H1 (cell line): ENCODE measurements around the gene RPS28. TPM values are rescaled to one million over a fixed set of nuclear protein-coding genes. Genes with fewer than 3 reads are reported as not detected.
A peak's percentile ranks its signal among the peaks of the same experiment; 100 is the strongest.

Source experiments
- CTCF ChIA-PET: fragments of 300-600 bp; sonication (Branson Sonifier 250); formaldehyde crosslinking; loops from one replicate; lab custom pipeline; 2021; ENCODE audit not compliant: partially characterized antibody; lab: Charles Lee
- POLR2A ChIA-PET: fragments of 300-600 bp; sonication (Branson Sonifier 250); formaldehyde crosslinking; loops from one replicate; lab custom pipeline; 2021; ENCODE audit warnings: inconsistent platforms; ENCODE audit not compliant: partially characterized antibody; lab: Charles Lee
- DNase-seq, 2 experiments: peaks; one replicate each; pipeline versions ENCODE4 v3.0.0 to v3.0.0-alpha.2; 2010 to 2022; ENCODE audit warnings: low spot score in 2 of 2, low read depth in 1 of 2, mixed read lengths in 1 of 2
- FAIRE-seq: peaks from 2 replicates; lab custom pipeline; 2011; peaks lifted over from hg19 to GRCh38; lab: Jason Lieb, UNC
- H2AFZ ChIP-seq: 2 replicates; pipeline ENCODE4 v1.8.1; 2012; ENCODE audit warnings: low read length, inconsistent platforms
- H2AK5ac ChIP-seq: 2 replicates; pipeline ENCODE4 v1.6.1; 2013; ENCODE audit warnings: low read depth, low read length
- H2BK120ac ChIP-seq: replicated peaks from 2 replicates; pipeline ENCODE3; 2013; ENCODE audit warnings: low read depth, low read length, inconsistent platforms
- H2BK12ac ChIP-seq: 2 replicates; pipeline ENCODE4 v1.6.1; 2013; ENCODE audit warnings: low read depth, low read length
- H2BK15ac ChIP-seq: 2 replicates; pipeline ENCODE4 v1.6.1; 2013; ENCODE audit warnings: low read length
- H2BK20ac ChIP-seq: 2 replicates; pipeline ENCODE4 v1.6.1; 2013; ENCODE audit warnings: low read length
- H2BK5ac ChIP-seq: 2 replicates; pipeline ENCODE4 v1.6.1; 2013; ENCODE audit warnings: low read depth, low read length
- H3K14ac ChIP-seq: 2 replicates; pipeline ENCODE4 v1.6.1; 2013; ENCODE audit warnings: inconsistent platforms; ENCODE audit not compliant: insufficient read length
- H3K18ac ChIP-seq: 2 replicates; pipeline ENCODE4 v1.6.1; 2013; ENCODE audit warnings: low read length; ENCODE audit errors: extremely low read depth
- H3K23ac ChIP-seq: 2 replicates; pipeline ENCODE4 v1.6.1; 2013; ENCODE audit warnings: inconsistent platforms; ENCODE audit not compliant: insufficient read length
- H3K23me2 ChIP-seq: 2 replicates; pipeline ENCODE4 v1.6.1; 2013; ENCODE audit warnings: low read depth, low read length
- H3K27ac ChIP-seq: 2 replicates; pipeline ENCODE4 v1.6.1; 2011; ENCODE audit warnings: low read depth, low read length, inconsistent platforms
- H3K27me3 ChIP-seq, 4 experiments: replicated peaks in 1 of 4; 1 replicate in 1 of 4; 2 replicates in 3 of 4; pipeline versions ENCODE4 v1.6.1 to v1.8.1; 2011 to 2013; ENCODE audit warnings: low read length in 3 of 4, mild to moderate bottlenecking in 3 of 4, inconsistent platforms in 2 of 4, mixed read lengths in 2 of 4, moderate library complexity in 1 of 4; ENCODE audit not compliant: control insufficient read depth in 3 of 4, insufficient read depth in 3 of 4; ENCODE audit errors: extremely low read depth in 1 of 4
- H3K36me3 ChIP-seq, 4 experiments: 2 replicates each; pipeline versions ENCODE4 v1.6.1 to v1.8.1; 2011 to 2013; ENCODE audit warnings: mild to moderate bottlenecking in 4 of 4, low read length in 3 of 4, moderate library complexity in 2 of 4, control low read depth in 1 of 4, inconsistent platforms in 1 of 4; ENCODE audit not compliant: insufficient read depth in 4 of 4, control insufficient read depth in 2 of 4
- H3K4ac ChIP-seq: replicated peaks from 2 replicates; pipeline ENCODE3; 2013; ENCODE audit warnings: low read length, low read depth, mixed read lengths, inconsistent platforms; ENCODE audit not compliant: insufficient read length
- H3K4me1 ChIP-seq, 4 experiments: replicated peaks in 1 of 4; 1 replicate in 1 of 4; 2 replicates in 3 of 4; pipeline versions ENCODE4 v1.6.1 to v1.8.1; 2011 to 2013; ENCODE audit warnings: low read length in 3 of 4, inconsistent platforms in 2 of 4, mixed read lengths in 1 of 4; ENCODE audit not compliant: insufficient read depth in 4 of 4, control insufficient read depth in 3 of 4
- H3K4me2 ChIP-seq, 2 experiments: 2 replicates each; pipeline versions ENCODE4 v1.6.1 to v1.8.1; 2011 to 2013; ENCODE audit warnings: low read depth in 2 of 2, low read length in 2 of 2, control low read depth in 1 of 2, inconsistent platforms in 1 of 2, mild to moderate bottlenecking in 1 of 2; ENCODE audit not compliant: insufficient read depth in 1 of 2
- H3K4me3 ChIP-seq, 4 experiments: fragments of 200-600, 300-600 bp in 1 of 4; sonication (generic), shearing (Covaris generic), sonication (Bioruptor Twin) in 1 of 4; 2 replicates each; pipeline versions ENCODE4 v1.5.1 to v1.8.1; 2011 to 2016; ENCODE audit warnings: low read length in 4 of 4, low read depth in 3 of 4, control low read depth in 2 of 4, inconsistent platforms in 2 of 4, mild to moderate bottlenecking in 2 of 4, mixed read lengths in 1 of 4, moderate library complexity in 1 of 4; ENCODE audit not compliant: insufficient read depth in 2 of 4; ENCODE audit errors: extremely low read depth in 1 of 4
- H3K56ac ChIP-seq: replicated peaks from 2 replicates; pipeline ENCODE3; 2013; ENCODE audit warnings: low read depth, mild to moderate bottlenecking, mixed read lengths, low read length, inconsistent platforms; ENCODE audit not compliant: insufficient read length
- H3K79me1 ChIP-seq: 2 replicates; pipeline ENCODE4 v1.6.1; 2013; ENCODE audit warnings: low read depth, low read length, control low read depth
- H3K79me2 ChIP-seq, 2 experiments: 2 replicates each; pipeline versions ENCODE4 v1.6.1 to v1.8.1; 2012 to 2013; ENCODE audit warnings: low read length in 2 of 2, mild to moderate bottlenecking in 2 of 2, inconsistent platforms in 1 of 2; ENCODE audit not compliant: insufficient read depth in 2 of 2, control insufficient read depth in 1 of 2
- H3K9ac ChIP-seq, 4 experiments: replicated peaks in 1 of 4; 1 replicate in 1 of 4; 2 replicates in 3 of 4; pipeline versions ENCODE4 v1.6.1 to v1.8.1; 2011 to 2013; ENCODE audit warnings: low read depth in 3 of 4, low read length in 3 of 4, control low read depth in 2 of 4, mild to moderate bottlenecking in 2 of 4, moderate library complexity in 2 of 4, inconsistent platforms in 1 of 4; ENCODE audit errors: extremely low read depth in 1 of 4
- H3K9me3 ChIP-seq, 2 experiments: 2 replicates each; pipeline versions ENCODE4 v1.6.1 to v1.8.1; 2012 to 2013; ENCODE audit warnings: mild to moderate bottlenecking in 2 of 2, moderate library complexity in 2 of 2, control low read depth in 1 of 2, inconsistent platforms in 1 of 2, low read depth in 1 of 2, low read length in 1 of 2, mixed read lengths in 1 of 2; ENCODE audit not compliant: insufficient read depth in 2 of 2
- H4K20me1 ChIP-seq, 2 experiments: replicated peaks in 1 of 2; 2 replicates each; pipeline versions ENCODE3 to v1.8.1; 2011 to 2013; ENCODE audit warnings: inconsistent platforms in 2 of 2, low read length in 2 of 2, mild to moderate bottlenecking in 1 of 2; ENCODE audit not compliant: insufficient read depth in 2 of 2, control insufficient read depth in 1 of 2
- H4K5ac ChIP-seq: 2 replicates; pipeline ENCODE4 v1.6.1; 2013; ENCODE audit warnings: low read length, low read depth, mixed read lengths, inconsistent platforms; ENCODE audit not compliant: insufficient read length
- H4K8ac ChIP-seq: 2 replicates; pipeline ENCODE4 v1.8.0; 2013; ENCODE audit warnings: mild to moderate bottlenecking, moderate library complexity, low read length, inconsistent platforms; ENCODE audit not compliant: insufficient read depth; ENCODE audit errors: extremely low read depth
- H4K91ac ChIP-seq: replicated peaks from 2 replicates; pipeline ENCODE3; 2013; ENCODE audit warnings: low read length, mixed read lengths, inconsistent platforms; ENCODE audit not compliant: insufficient read length
- CHD1 ChIP-seq: IDR thresholded peaks from 2 replicates; pipeline ENCODE4 v1.6.1; 2012; ENCODE audit warnings: low read depth, low read length, improper control_type of control experiment
- CTBP2 ChIP-seq: IDR thresholded peaks from 2 replicates; pipeline ENCODE4 v1.7.0; 2011; ENCODE audit warnings: borderline replicate concordance, mild to moderate bottlenecking, moderate library complexity, mixed read lengths, low read length; ENCODE audit not compliant: insufficient read depth, insufficient read length
- EGR1 ChIP-seq: IDR thresholded peaks from 2 replicates; pipeline ENCODE4 v1.6.1; 2011; ENCODE audit warnings: low read depth, low read length, borderline replicate concordance
- EZH2 ChIP-seq: fragments of 200-600 bp; sonication (generic); IDR thresholded peaks from 2 replicates; pipeline ENCODE4 v1.7.1; 2012; ENCODE audit warnings: low read depth, mild to moderate bottlenecking, moderate library complexity, low read length, inconsistent platforms; ENCODE audit not compliant: severe bottlenecking
- HDAC2 ChIP-seq, 2 experiments: fragments of 300-600 bp in 1 of 2; sonication (generic) in 1 of 2; IDR thresholded peaks; 2 replicates each; pipeline ENCODE4 v1.6.1; 2011 to 2012; ENCODE audit warnings: low read depth in 2 of 2, low read length in 2 of 2, mild to moderate bottlenecking in 2 of 2, moderate library complexity in 2 of 2, borderline replicate concordance in 1 of 2, inconsistent platforms in 1 of 2
- PHF8 ChIP-seq: fragments of 200-600 bp; sonication (generic); conservative IDR thresholded peaks from 2 replicates; pipeline ENCODE4 v1.7.1; 2012; ENCODE audit warnings: low read depth, mild to moderate bottlenecking, inconsistent platforms, low read length, moderate library complexity
- SIX5 ChIP-seq: IDR thresholded peaks from 2 replicates; pipeline ENCODE4 v1.6.1; 2011; ENCODE audit warnings: mild to moderate bottlenecking, low read depth, low read length
- SP2 ChIP-seq: IDR thresholded peaks from 2 replicates; pipeline ENCODE4 v1.6.1; 2012; ENCODE audit warnings: mild to moderate bottlenecking, low read length, inconsistent platforms
- TEAD4 ChIP-seq: IDR thresholded peaks from 2 replicates; pipeline ENCODE4 v1.6.1; 2012; ENCODE audit warnings: low read depth, low read length, inconsistent platforms, mixed read lengths
- YY1 ChIP-seq: IDR thresholded peaks from 2 replicates; pipeline ENCODE4 v1.6.1; 2011; ENCODE audit warnings: low read depth, mild to moderate bottlenecking, low read length
- WGBS, 2 experiments: shearing (Covaris generic) in 1 of 2; methylation state at CpG; one replicate each; pipeline versions ENCODE4 v1.1.6 to v1.1.7; 2013 to 2015; ENCODE audit warnings: low lambda C conversion rate in 2 of 2, mixed read lengths in 2 of 2, inconsistent platforms in 1 of 2, low coverage in 1 of 2, missing lambda C conversion rate in 1 of 2; ENCODE audit not compliant: insufficient replicate concordance in 2 of 2, insufficient coverage in 1 of 2, insufficient read length in 1 of 2; ENCODE audit errors: extremely low coverage in 1 of 2, missing lambda C conversion rate in 1 of 2; 5-methylcytosine and 5-hydroxymethylcytosine counted together
- polyA plus RNA-seq, 7 experiments: library from polyadenylated mRNA; depleted of rRNA in 3 of 7; stranded (reverse) in 5 of 7; unstranded in 2 of 7; fragments of >200 nt in 5 of 7; fragments of 200-250 nt in 2 of 7; gene quantifications; 1 replicate in 5 of 7; 2 replicates in 1 of 7; 4 replicates in 1 of 7; pipeline versions ENCODE4 v1.2.1 to v1.2.3, GENCODE V29; 2011 to 2013; ENCODE audit warnings: missing spikeins in 2 of 7, mixed read lengths in 2 of 7
- total RNA-seq: library from RNA; stranded (reverse); fragmentation: NEBNext Ultra II Directional; extraction: Animal tissue kit (Norgen Biotek cat#: 25700); gene quantifications from 2 replicates; pipeline ENCODE4 v1.2.1, GENCODE V29; 2021
- TF ChIP-seq, protein P1 (sequence below): IDR thresholded peaks from 2 replicates; pipeline ENCODE4 v1.6.1; 2012; ENCODE audit warnings: low read length, inconsistent platforms

RPS28 gene
- total and polyA plus RNA-seq, 2 of the 8 experiments (the other 6 are each of a cell fraction or from before 2014, with no cell fraction given): 1,241 to 1,699 TPM

DNA sequence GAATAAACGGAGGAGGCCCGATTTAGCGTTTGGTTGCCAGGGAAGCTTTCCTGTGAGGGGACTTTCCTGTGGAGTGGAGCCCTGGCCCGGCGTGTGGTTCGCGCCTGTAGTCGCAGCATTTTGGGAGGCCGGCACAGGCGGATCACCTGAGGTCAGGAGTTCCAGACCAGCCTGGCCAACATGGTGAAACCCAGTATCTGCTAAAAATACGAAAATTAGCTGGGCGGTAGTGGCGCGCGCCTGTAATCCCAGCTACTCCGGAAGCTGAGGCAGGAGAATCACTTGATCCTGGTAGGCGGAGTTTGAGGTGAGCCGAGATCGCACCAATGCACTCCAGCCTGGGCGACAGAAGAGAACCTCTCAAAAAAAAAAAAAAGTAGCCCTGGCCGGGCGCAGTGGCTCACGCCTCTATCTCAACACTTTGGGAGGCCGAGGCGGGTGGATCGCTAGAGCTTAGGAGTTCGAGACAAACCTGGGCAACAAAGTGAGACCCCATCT, 14.8 kb downstream of the RPS28 start:
- Histone ChIP-seq H3K79me2 (no peaks in the 10 kb centered on the region), H3K9ac (no peak overlapping the region), H2BK120ac (no peak overlapping the region), H3K23ac (no peak overlapping the region), H2AFZ (no peak overlapping the region), H3K18ac (no peak overlapping the region), H3K4me2 (peak overlapping the region in 1 of 2 experiments; percentile 81; a peak in 2 of 4 replicates), H4K20me1 (peaks cover 0 to 2% of the 10 kb centered on the region in 2 experiments), H2BK5ac (no peak overlapping the region), H2BK15ac (no peak overlapping the region), H3K4me3 (peak overlapping the region in 1 of 4 experiments; percentile 56; a peak in 1 of 8 replicates), H2BK20ac (no peak overlapping the region), H3K9me3 (no peaks in the 10 kb centered on the region), H3K36me3 (0 out of 8 replicates have a peak, but pooled peaks cover 0 to 4% (median 0%) of the 10 kb centered on the region in 4 experiments), H3K79me1 (no peaks in the 10 kb centered on the region), H4K91ac (no peak overlapping the region), H2BK12ac (no peak overlapping the region), H3K23me2 (peaks cover 16% of the 10 kb centered on the region; the same call in 1 of the 2 replicates), H3K4me1 (peaks cover 0 to 21% (median 10%) of the 10 kb centered on the region in 4 experiments; a peak in 6 of 7 replicates), H4K8ac (peak overlapping the region; percentile 17; the same call in 1 of the 2 replicates), H3K4ac (no peak overlapping the region), H4K5ac (no peak overlapping the region), H3K14ac (no peak overlapping the region), H3K27me3 (peaks cover 21 to 38% (median 33%) of the 10 kb centered on the region in 4 experiments), H2AK5ac (no peak overlapping the region), H3K27ac (no peak overlapping the region), H3K56ac (no peak overlapping the region)
- 72% methylated on average over 23 of the region's 27 CpGs; no CpG with 5 or more reads in 1 of the 2 experiments for WGBS, 2 experiments
- ChIA-PET POLR2A (interaction anchor here (0.9 to 27.1 kb wide), 5 partner anchors 8 to 27 kb away, joined by 3 to 583 read pairs (median 5); partner anchors contain the start of genes ANGPTL4, CD320, NDUFA7 and RPS28), CTCF (interaction anchor here (0.6 to 3.7 kb wide), 8 partner anchors 8 to 73 kb away, joined by 3 to 32 read pairs (median 4); partner anchors contain the start of genes NDUFA7 and RPS28)
- FAIRE-seq (no peak), DNase-seq (peak in 1 of 2 experiments; percentile 49)
- TF ChIP-seq, protein P1, sequence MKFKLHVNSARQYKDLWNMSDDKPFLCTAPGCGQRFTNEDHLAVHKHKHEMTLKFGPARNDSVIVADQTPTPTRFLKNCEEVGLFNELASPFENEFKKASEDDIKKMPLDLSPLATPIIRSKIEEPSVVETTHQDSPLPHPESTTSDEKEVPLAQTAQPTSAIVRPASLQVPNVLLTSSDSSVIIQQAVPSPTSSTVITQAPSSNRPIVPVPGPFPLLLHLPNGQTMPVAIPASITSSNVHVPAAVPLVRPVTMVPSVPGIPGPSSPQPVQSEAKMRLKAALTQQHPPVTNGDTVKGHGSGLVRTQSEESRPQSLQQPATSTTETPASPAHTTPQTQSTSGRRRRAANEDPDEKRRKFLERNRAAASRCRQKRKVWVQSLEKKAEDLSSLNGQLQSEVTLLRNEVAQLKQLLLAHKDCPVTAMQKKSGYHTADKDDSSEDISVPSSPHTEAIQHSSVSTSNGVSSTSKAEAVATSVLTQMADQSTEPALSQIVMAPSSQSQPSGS: no peak
- no peak for TF ChIP-seq EGR1
- TF ChIP-seq PHF8: no peak
- no peak for TF ChIP-seq TEAD4
- TF ChIP-seq YY1: no peak
- no peak for TF ChIP-seq CHD1
- no peak for TF ChIP-seq CTBP2
- no peak for TF ChIP-seq HDAC2 (IDR thresholded peaks at IDR 0.05; ENCODE audit: borderline replicate concordance in 1 of 2, low read depth in 2 of 2, low read length in 2 of 2)
- no peak for TF ChIP-seq EZH2
- no peak for TF ChIP-seq SP2
- no peak for TF ChIP-seq SIX5
